GM10847 (cell line): Measurements from ENCODE around the gene RAB3C.

Experiments
- POLR2A ChIP-seq: IDR thresholded peaks from 2 replicates; pipeline ENCODE4 v1.6.1; 2011; ENCODE audit not compliant: insufficient read length; ENCODE audit errors: extremely low read depth

Gene RAB3C

GRCh38 chr5:58891971-58892343 is 309.1 kb downstream of the RAB3C start:
- no peak for TF ChIP-seq POLR2A

- no peak for TF ChIP-seq POLR2A
Measured at GRCh38 chr5:58893551-58893950, 310.7 kb downstream of the RAB3C start.

GRCh38 chr5:58898006-58898405 is 315.1 kb downstream of the RAB3C start:
- no peak for TF ChIP-seq POLR2A

GRCh38 chr5:58898538-58898937 is 315.7 kb downstream of the RAB3C start:
- TF ChIP-seq POLR2A = no peak

DNA sequence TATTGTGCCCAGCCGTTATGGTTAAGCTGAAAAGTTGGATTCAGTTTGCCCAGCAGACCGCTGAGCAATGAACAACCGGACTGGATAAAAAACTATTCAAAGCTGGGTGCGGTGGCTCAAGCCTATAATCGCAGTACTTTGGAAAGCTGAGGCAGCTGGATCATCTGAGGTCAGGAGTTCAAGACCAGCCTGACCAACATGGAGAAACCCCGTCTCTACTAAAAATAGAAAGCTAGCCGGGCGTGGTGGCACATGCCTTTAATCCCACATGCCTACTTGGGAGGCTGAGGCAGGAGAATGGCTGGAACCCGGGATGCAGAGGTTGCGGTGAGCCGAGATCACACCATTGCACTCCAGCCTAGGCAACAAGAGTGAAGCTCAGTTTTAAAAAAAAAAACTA is 318.4 kb downstream of the RAB3C start:
- TF ChIP-seq POLR2A = no peak

DNA sequence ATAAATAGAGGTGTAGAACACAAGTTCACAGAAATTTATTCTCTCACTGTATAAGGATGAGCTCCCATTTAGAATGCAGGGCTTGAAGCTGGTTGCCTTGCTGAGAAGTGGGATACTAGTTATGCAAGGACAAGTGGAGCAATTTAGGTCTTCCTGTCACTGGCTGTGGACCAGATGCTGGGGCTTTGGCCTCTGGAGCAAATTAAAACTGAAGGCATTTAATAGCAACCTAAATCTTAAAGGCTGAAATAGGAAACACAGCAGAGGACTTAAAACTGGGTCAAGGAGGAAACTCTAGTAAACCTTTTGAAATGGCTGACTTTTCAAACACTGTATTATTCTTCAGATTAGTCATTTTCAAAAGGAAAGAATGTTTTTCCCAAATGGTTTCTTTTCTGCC is 319.4 kb downstream of the RAB3C start:
- TF ChIP-seq POLR2A = no peak

- no peak for TF ChIP-seq POLR2A
Measured at GRCh38 chr5:58902765-58903164, 319.9 kb downstream of the RAB3C start.

DNA sequence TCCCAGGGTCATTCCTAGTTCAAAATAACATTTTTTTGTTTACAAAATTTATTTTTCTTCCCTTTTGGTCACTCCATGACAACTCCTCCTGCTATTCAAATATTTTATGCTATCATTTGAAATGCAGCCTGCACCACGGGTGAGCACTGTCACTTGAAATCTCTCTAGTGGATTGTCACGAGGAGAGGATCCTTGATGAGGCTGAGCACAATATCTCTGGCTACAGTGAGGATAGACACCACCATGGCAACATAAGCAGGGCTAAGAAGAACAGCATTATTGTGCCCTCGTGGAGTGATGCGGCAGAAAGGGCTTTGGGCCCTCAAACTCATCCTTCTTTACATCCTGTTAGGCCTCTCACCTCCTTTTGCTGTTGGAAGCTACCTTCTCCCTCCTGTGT is 321.9 kb downstream of the RAB3C start:
- no peak for TF ChIP-seq POLR2A

DNA sequence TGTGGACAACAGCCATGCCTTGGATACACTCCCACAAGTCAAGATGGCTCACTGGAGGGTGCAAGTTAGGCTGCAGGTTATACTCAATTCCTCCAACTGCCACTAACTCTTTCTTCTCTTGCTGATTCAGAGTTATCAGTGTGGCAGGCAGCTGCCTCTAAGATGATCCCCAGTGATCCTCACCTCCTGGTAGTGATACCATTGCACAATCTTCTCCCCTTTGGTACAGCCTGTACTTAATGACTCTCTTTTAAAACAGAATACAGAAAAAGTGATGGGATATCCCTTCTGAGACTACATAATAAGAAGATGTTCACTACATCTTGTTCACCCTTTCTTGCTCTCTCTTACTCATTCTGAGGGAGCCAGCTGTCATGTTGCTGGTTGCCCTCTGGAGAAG is 323.1 kb downstream of the RAB3C start:
- no peak for TF ChIP-seq POLR2A
